ENCODE measurements around the gene DESI1.
"Not testable (repeated sequence)": the region's sequence is repeated elsewhere in the genome, so short reads cannot be mapped to it uniquely, and the experiment has no call there.

Gene DESI1

DNA sequence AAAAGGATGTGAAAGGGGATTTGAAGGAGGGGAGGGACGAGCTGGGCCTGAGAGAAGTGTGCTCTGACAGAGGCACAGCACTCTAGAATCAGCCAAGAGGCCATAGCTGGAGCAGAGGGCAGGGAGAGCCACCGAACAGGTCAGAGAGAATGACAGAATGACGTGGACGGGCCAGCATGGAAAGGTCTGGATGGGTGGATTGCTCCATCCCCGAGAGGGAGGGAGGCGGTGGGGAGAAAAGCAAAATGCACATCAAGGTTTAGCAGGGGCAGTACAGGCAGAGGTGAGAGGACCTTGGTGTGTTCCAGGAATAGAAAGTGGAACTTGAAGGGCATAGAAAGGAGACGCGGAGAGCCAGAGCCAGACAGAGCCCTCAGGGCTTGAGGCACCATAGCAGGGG, 38.1 kb downstream of the DESI1 start:
- DNase-seq: no peak

DNA sequence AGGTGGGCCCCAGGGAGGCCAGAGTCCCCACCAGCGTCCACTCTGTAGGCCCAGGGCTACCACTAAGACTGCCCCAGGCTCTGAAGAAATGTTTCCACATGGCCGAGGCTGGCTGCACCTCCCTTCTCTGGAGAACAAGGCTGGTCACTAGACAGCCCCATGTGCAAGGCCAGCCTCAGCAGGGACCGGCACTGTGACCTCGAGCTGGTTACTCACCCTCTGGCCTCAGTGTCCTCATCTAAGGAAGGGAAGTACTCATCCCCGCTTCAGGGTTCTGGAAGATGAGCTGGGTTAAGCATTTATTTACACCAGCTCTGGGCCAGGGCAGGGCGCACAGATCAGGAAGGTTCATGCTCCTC, 40.9 kb downstream of the DESI1 start:
- DNase-seq: no peak

DNA sequence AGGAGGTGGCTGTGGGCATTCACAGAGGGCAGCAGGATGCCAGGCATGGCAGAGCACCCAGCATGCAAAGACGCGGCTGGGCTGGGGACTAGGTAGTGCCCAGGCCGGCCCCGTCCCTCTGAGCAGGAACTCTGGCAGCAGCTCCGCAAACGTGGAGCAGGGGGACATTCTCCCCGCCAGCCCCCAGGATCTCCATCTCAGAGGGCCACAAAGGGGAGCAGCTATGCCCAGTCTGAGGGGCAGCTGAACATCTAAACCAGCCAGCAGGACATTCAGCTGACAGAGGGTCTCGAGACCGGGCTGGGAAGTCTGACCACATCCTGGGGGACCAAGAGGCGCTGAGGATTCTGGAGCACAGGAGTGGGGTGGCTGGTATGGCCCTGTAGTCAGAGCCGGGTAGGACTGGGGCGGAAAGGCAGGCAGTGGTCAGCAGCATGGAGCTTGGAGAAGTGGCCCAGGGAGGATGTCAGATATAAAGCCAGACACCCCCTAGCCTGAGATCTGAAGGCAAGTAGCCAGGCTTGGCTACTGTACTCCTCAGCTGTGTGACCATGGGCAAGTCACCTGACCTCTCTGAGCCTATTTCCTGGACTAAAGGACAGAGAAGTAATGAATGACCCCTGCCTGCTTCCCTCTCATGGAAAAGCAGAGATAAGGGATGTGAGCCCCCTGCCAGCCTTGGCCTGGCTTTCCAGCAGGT, 41.4 kb downstream of the DESI1 start:
- no peak for DNase-seq

- no peak for DNase-seq
These were observed 42.0 kb downstream of the DESI1 start for GRCh38 chr22:41578818-41579217.

DNA sequence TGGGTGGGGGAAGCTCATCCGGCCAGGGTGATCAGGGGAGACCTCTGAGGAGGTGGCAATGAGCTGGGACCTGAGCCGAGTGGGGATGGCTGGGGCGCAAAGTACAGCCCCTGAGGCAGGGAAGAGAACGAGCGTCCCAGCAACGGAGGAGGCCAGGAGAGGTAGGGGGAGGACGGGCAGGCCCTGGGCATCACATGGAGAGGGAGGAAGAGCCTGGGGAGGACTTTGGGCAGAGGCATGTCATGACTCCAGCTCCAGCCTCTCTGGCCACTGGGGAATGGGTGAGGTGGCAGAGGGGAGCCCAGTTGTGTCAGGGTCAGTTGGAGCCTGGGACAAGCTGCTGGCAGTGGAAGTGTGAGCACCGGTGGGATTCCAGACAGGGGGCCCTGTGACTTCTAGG, 42.7 kb downstream of the DESI1 start:
- DNase-seq: no peak

- DNase-seq: peak; percentile 27
These were observed 44.0 kb downstream of the DESI1 start for GRCh38 chr22:41576877-41577276.

GRCh38 chr22:41575533-41575932, 45.3 kb downstream of the DESI1 start:
- DNase-seq: no peak

- DNase-seq: no peak
These were observed 45.9 kb downstream of the DESI1 start for GRCh38 chr22:41574847-41575381.

DNA sequence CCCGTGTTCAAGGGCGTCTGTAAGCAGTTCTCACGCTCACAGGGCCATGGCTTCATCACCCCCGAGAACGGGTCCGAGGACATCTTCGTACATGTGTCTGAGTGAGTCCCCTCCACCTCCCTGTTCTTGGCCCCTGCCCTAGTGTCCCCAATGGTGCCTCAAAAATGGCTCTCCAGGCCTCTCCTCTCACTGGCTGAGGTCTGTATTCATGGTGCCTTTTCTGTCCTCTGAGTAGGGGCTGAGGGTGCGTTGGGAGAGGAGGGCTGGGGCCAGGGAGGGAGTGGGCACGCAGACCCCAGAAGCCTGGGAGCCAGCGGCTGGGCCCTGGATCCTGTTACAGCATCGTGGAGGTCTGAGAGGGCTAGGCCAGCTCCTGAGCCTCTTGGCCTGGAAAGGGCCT, 47.2 kb downstream of the DESI1 start:
- DNase-seq: no peak

DNA sequence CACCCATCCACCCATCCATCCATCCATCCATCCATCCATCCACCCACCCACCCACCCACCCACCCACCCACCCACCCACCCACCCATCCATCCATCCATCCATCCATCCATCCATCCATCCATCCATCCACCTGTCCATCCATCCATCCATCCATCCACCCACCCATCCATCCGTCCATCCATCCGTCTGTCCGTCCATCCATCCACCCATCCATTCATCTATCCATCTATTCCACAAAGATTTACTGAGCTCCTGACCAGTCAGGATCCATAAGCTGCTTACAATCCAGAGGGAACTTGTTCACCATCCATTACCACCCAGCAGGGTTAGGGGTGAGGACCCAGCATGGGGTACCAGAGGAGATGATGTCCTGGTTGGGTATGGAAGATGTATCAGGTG, 48.5 kb downstream of the DESI1 start:
- DNase-seq: not testable (repeated sequence)

DNA sequence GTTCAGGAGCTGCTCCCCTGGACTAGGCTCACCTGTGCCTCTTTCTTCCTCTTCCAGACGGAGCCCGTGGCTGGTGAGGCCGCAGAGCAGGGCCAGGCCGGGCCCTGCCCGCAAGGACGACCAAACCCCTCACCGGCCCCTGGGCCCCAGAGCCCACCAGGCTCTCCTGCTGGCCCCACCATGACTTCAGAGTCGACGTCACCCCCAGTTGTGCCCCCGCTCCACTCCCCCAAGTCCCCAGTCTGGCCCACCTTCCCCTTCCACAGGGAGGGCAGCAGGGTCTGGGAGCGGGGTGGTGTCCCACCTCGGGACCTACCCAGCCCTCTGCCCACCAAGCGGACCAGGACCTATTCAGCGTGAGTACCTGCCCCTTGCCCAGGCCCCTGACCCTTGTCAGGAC, 49.1 kb downstream of the DESI1 start:
- DNase-seq: no peak

- DNase-seq: no peak
These were observed 50.6 kb downstream of the DESI1 start for GRCh38 chr22:41570221-41570620.

GRCh38 chr22:41568811-41569210, 52.0 kb downstream of the DESI1 start:
- no peak for DNase-seq

DNA sequence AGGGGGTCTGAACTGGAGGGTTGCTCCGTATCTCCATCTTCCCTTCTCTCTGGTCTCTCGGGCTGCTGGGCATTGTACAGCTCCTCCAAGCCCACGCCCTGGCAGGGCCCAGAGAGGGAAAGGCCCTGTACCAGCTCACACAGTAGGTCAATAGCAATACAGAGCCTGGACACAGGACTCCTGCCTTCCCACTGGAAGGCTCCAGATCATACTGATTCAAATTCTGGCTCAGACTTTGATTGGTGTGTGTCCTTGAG, 53.4 kb downstream of the DESI1 start:
- no peak for DNase-seq

DNA sequence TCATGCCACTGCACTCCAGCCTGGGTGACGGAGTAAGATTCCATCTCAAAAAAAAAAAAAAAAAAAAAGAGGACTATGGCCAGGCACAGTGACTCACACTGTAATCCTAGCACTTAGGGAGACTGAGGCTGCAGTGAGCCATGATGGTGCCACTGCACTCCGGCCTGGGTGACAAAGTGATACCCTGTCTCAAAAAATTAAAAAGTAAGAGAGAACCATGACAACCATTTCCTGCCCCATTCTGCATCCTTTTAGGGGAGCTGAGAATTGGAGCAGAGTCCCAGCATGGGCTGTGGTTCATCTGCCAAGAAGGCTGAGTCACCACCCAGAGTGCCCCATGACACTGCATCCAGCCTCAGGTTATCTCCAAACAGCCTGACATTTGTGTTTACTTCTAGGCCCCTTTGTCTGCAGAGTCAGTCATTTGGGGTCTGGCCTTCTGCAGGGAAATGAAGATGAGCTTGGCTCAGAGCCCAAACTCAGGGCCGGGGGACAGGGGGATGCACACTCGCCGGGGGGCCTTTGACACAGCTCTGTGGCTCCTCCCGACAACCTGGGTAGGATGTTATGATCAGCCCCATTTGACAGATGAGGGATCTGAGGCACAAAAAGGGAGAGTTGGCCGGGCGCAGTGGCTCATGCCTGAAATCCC, 55.3 kb downstream of the DESI1 start:
- no peak for DNase-seq

DNA sequence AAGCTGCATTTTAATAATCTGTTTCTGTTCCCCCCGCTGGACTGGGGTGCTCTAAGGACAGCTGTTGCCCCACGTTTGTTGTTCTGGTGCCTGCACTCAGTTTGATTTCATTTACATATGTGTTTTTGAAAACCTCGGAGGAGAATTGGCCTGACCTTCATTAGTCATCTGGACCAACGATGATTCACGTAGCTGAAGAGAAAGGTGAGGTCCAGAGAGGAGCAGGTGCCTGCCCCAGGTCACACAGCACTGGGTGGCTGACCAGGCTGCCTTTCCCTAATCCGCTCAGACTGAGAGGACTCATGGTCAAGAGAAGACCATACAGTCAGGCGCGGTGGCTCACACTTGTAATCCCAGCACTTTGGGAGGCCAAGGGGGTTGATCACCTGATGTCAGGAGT, 56.3 kb downstream of the DESI1 start:
- no peak for DNase-seq

DNA sequence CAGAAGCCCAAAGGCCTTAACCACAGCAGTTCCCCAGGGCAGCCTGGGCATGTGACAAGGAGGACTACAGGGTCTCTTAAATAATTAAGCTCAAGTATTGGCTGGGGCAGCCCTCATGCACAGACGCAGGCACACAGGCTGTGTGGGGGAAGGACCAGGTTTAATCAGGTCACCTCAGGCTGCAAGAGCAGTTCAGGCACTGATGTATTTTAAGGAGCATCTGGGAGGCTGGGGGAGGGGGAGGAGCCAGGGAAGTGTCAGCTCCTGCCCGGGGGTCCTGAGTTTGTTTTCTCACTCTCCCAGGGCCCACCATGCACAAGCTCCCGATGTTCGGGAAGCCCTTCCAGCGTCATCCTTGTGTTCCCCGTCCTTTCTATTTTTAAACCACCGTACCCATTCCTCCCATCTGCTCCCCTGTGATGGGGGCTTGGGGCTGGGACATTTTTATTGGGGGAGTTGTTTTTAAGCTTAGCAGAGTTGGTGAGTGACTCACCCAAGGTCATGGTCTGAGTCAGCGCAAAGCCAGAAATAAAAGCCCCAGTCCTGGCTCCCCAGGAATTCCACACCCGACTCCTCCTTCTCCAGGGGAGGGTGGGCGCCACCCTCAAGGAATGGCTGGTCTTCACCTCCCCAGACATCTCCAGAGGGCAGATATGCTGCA, 57.7 kb downstream of the DESI1 start:
- DNase-seq: no peak

DNA sequence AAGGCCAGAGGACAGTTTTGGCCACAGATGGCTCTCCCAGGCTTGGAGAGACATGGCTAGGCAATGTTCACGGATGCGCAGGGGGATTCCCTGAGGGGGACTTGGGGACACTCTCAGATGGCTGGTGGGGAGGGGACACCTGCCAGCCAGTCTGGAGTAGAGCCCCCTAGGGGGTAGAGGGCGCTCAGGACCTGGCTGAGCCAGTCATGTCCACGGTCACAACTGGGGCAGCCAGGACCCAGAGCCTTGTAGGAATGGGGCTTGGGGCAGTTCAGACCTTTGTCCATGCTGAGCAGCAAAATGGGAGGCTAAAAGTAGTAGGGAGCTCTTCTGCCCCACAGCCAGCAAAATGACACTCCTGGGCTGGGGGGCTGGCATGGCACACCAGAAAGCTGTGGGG, 58.4 kb downstream of the DESI1 start:
- no peak for DNase-seq

DNA sequence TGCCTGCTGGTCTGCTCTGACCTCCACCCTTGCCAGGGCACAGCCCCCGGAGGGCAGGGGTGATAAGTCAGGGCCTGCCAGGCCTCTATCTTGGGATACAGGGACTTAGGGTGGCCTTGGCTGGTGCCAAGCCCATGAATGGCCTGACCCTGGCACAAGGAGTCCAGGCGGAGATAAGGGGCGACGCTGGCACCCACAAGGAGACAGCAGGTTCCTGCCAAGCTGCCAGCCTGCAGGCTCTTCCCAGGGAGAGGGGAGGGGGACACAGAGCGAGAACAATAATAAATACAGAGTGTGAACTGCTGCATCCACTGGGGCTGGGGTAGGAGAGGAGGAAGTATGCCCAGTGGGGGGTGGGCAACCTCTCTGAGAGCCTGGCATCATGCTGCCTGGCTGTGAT, 59.1 kb downstream of the DESI1 start:
- no peak for DNase-seq

- no peak for DNase-seq
These were observed 59.5 kb downstream of the DESI1 start for GRCh38 chr22:41561335-41561734.

DNA sequence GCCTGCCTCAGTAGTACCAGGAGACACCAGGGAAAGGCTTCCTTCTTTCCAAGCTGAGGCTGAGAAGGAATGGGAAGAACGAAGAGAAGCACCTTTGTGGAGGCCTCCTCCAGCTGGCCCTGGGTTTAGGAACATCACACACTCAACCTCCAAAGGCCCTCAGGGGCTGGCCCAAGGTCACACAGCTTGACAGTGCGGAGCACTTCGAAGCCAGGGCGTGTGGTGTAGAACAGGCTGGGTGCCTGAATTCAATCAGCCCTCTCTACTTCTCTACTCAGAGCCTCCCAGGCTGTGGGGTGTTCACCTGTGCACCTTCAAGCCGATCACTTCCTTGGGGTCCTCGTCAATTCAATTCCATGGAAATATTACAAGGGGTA, 60.8 kb downstream of the DESI1 start:
- DNase-seq: no peak

GRCh38 chr22:41558241-41558630, 62.6 kb downstream of the DESI1 start:
- DNase-seq: not testable (repeated sequence)

GRCh38 chr22:41557401-41558240, 63.2 kb downstream of the DESI1 start:
- DNase-seq: peak; percentile 16

DNA sequence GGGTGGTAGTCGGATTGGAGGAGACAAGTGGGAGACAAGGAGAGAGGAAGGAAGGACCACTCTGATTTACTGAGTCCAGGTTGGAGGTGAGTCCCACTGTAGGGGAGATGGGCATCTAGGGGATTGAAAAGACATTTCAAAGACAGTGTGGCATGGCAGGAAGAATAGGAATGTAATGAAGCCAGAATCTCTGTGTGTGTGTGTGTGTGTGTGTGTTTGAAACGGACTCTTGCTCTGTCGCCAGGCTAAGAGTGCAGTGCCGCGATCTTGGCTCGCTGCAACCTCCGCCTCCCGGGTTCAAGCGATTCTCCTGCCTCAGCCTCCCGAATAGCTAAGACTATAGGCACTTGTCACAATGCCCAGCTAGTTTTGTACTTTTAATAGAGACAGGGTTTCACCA, 64.3 kb downstream of the DESI1 start:
- DNase-seq: no peak

Data from suppressor macrophage treated with lipopolysaccharide for 4 hours (primary cell).